Measurements from ENCODE around the gene IPMK. TPM values are rescaled to one million over a fixed set of nuclear protein-coding genes. Genes with fewer than 3 reads are reported as not detected.

IPMK gene
- 5.5 TPM for total RNA-seq (ENCODE audit: unreplicated experiment)
- long read RNA-seq, full-length matches to known transcripts: 1 of 1 reads
- long read RNA-seq, partial matches to known transcripts: 0 of 1 reads
- long read RNA-seq, other reads (novel, unspliced or antisense): 0 of 1 reads

GRCh38 chr10:58267713-58268453, at the start of gene IPMK:
Gene IPMK, minus strand, starts transcription at chr10:58267894. Its CDS starts 283 bp downstream, at chr10:58267611.
- DNase-seq (ENCODE audit: low spot score): peak; percentile 89
- Mint-ChIP-seq H3K36me3 (ENCODE audit: low read depth, unreplicated experiment) (no peaks in the 10 kb centered on the region), H3K4me3 (ENCODE audit: unreplicated experiment) (peak within 1 kb of the TSS; percentile 98), H3K27me3 (ENCODE audit: unreplicated experiment) (peaks cover 8% of the 10 kb centered on the region), H3K9me3 (ENCODE audit: unreplicated experiment) (no peaks in the 10 kb centered on the region), H3K27ac (ENCODE audit: unreplicated experiment) (peak within 1 kb of the TSS; percentile 92), H3K4me1 (ENCODE audit: unreplicated experiment) (peaks cover 17% of the 10 kb centered on the region)
- TF ChIP-seq CTCF (IDR thresholded peaks at IDR 0.05; ENCODE audit: unreplicated experiment): no peak

GRCh38 chr10:58316874-58317273, 49.2 kb upstream of the IPMK start:
- H3K4me1 Mint-ChIP-seq (ENCODE audit: unreplicated experiment): no peaks in the 10 kb centered on the region
- no peaks in the 10 kb centered on the region for H3K36me3 Mint-ChIP-seq (ENCODE audit: low read depth, unreplicated experiment)
- TF ChIP-seq CTCF (IDR thresholded peaks at IDR 0.05; ENCODE audit: unreplicated experiment): no peak
- no peak for DNase-seq (ENCODE audit: low spot score)
- no peak overlapping the region for H3K4me3 Mint-ChIP-seq (ENCODE audit: unreplicated experiment)
- H3K27me3 Mint-ChIP-seq (ENCODE audit: unreplicated experiment): no peaks in the 10 kb centered on the region
- no peaks in the 10 kb centered on the region for H3K9me3 Mint-ChIP-seq (ENCODE audit: unreplicated experiment)
- no peak overlapping the region for H3K27ac Mint-ChIP-seq (ENCODE audit: unreplicated experiment)

GRCh38 chr10:58311026-58311425, 43.3 kb upstream of the IPMK start:
- DNase-seq (ENCODE audit: low spot score): no peak
- no peak overlapping the region for H3K4me3 Mint-ChIP-seq (ENCODE audit: unreplicated experiment)
- TF ChIP-seq CTCF (IDR thresholded peaks at IDR 0.05; ENCODE audit: unreplicated experiment): no peak
- no peaks in the 10 kb centered on the region for H3K36me3 Mint-ChIP-seq (ENCODE audit: low read depth, unreplicated experiment)
- H3K27ac Mint-ChIP-seq (ENCODE audit: unreplicated experiment): no peak overlapping the region
- H3K4me1 Mint-ChIP-seq (ENCODE audit: unreplicated experiment): no peaks in the 10 kb centered on the region
- no peaks in the 10 kb centered on the region for H3K9me3 Mint-ChIP-seq (ENCODE audit: unreplicated experiment)
- no peaks in the 10 kb centered on the region for H3K27me3 Mint-ChIP-seq (ENCODE audit: unreplicated experiment)

GRCh38 chr10:58307676-58308075, 40.0 kb upstream of the IPMK start:
- Mint-ChIP-seq H3K27ac (ENCODE audit: unreplicated experiment) (no peak overlapping the region), H3K27me3 (ENCODE audit: unreplicated experiment) (no peaks in the 10 kb centered on the region), H3K4me1 (ENCODE audit: unreplicated experiment) (peaks cover 2% of the 10 kb centered on the region), H3K36me3 (ENCODE audit: low read depth, unreplicated experiment) (no peaks in the 10 kb centered on the region), H3K9me3 (ENCODE audit: unreplicated experiment) (no peaks in the 10 kb centered on the region), H3K4me3 (ENCODE audit: unreplicated experiment) (no peak overlapping the region)
- no peak for TF ChIP-seq CTCF (IDR thresholded peaks at IDR 0.05; ENCODE audit: unreplicated experiment)
- DNase-seq (ENCODE audit: low spot score): no peak

GRCh38 chr10:58305821-58306220, 38.1 kb upstream of the IPMK start:
- DNase-seq (ENCODE audit: low spot score): no peak
- Mint-ChIP-seq H3K4me3 (ENCODE audit: unreplicated experiment) (no peak overlapping the region), H3K9me3 (ENCODE audit: unreplicated experiment) (no peaks in the 10 kb centered on the region), H3K27ac (ENCODE audit: unreplicated experiment) (no peak overlapping the region), H3K4me1 (ENCODE audit: unreplicated experiment) (peaks cover 8% of the 10 kb centered on the region), H3K27me3 (ENCODE audit: unreplicated experiment) (no peaks in the 10 kb centered on the region), H3K36me3 (ENCODE audit: low read depth, unreplicated experiment) (no peaks in the 10 kb centered on the region)
- no peak for TF ChIP-seq CTCF (IDR thresholded peaks at IDR 0.05; ENCODE audit: unreplicated experiment)

All from endothelial cell (in vitro differentiated cells).